ENCODE results near the gene ZNF189.

ZNF189 gene

GRCh38 chr9:101427957-101428655 lies 29.5 kb downstream of the ZNF189 start:
- Histone ChIP-seq H3K27ac (replicated peaks) (no peak overlapping the region), H3K4me3 (replicated peaks; ENCODE audit: insufficient read depth, low read length) (no peak overlapping the region), H3K27me3 (ENCODE audit: insufficient read depth, poor library complexity, severe bottlenecking) (no peaks in the 10 kb centered on the region)
- TF ChIP-seq GABPA (IDR thresholded peaks at IDR 0.05; ENCODE audit: low read depth) (no peak), REST (IDR thresholded peaks at IDR 0.05; ENCODE audit: insufficient replicate concordance, low read depth) (no peak), CTCF (IDR thresholded peaks at IDR 0.05; ENCODE audit: insufficient read depth, low read length) (no peak), POLR2AphosphoS5 (IDR thresholded peaks at IDR 0.05; ENCODE audit: low read depth) (no peak), SPI1 (IDR thresholded peaks at IDR 0.05; ENCODE audit: borderline replicate concordance, low read depth) (no peak)
- no peak for DNase-seq (ENCODE audit: low read depth in 1 of 2, low spot score in 1 of 2)

GRCh38 chr9:101428909-101429308 lies 30.3 kb downstream of the ZNF189 start:
- no peak for TF ChIP-seq REST (IDR thresholded peaks at IDR 0.05; ENCODE audit: insufficient replicate concordance, low read depth)
- no peak for TF ChIP-seq POLR2AphosphoS5 (IDR thresholded peaks at IDR 0.05; ENCODE audit: low read depth)
- no peak for TF ChIP-seq GABPA (IDR thresholded peaks at IDR 0.05; ENCODE audit: low read depth)
- TF ChIP-seq CTCF (IDR thresholded peaks at IDR 0.05; ENCODE audit: insufficient read depth, low read length): no peak
- no peak for TF ChIP-seq SPI1 (IDR thresholded peaks at IDR 0.05; ENCODE audit: borderline replicate concordance, low read depth)
- DNase-seq (ENCODE audit: low read depth in 1 of 2, low spot score in 1 of 2): no peak

GRCh38 chr9:101429736-101430135 lies 31.1 kb downstream of the ZNF189 start:
- TF ChIP-seq REST (IDR thresholded peaks at IDR 0.05; ENCODE audit: insufficient replicate concordance, low read depth) (no peak), CTCF (IDR thresholded peaks at IDR 0.05; ENCODE audit: insufficient read depth, low read length) (no peak), GABPA (IDR thresholded peaks at IDR 0.05; ENCODE audit: low read depth) (no peak), SPI1 (IDR thresholded peaks at IDR 0.05; ENCODE audit: borderline replicate concordance, low read depth) (no peak), POLR2AphosphoS5 (IDR thresholded peaks at IDR 0.05; ENCODE audit: low read depth) (no peak)
- no peak overlapping the region for H3K27ac ChIP-seq (replicated peaks)
- H3K4me3 ChIP-seq (replicated peaks; ENCODE audit: insufficient read depth, low read length): no peak overlapping the region
- H3K27me3 ChIP-seq (ENCODE audit: insufficient read depth, poor library complexity, severe bottlenecking): no peaks in the 10 kb centered on the region
- no peak for DNase-seq (ENCODE audit: low read depth in 1 of 2, low spot score in 1 of 2)

More at GRCh38 chr9:101428909-101429308, 30.3 kb downstream of the ZNF189 start:
- H3K27ac ChIP-seq (replicated peaks): no peak overlapping the region
- H3K4me3 ChIP-seq (replicated peaks; ENCODE audit: insufficient read depth, low read length): no peak overlapping the region
- H3K27me3 ChIP-seq (ENCODE audit: insufficient read depth, poor library complexity, severe bottlenecking): no peaks in the 10 kb centered on the region
